ENCODE data around the gene SLC2A9.

Gene SLC2A9

GRCh38 chr4:9913846-9914245 lies 107.5 kb downstream of the SLC2A9 start:
- no peak for ATAC-seq
- TF ChIP-seq POU6F1 (CRISPR knock-in tag; IDR thresholded peaks at IDR 0.05; ENCODE audit: borderline replicate concordance, low read depth) = no peak

GRCh38 chr4:9906996-9907395 lies 114.3 kb downstream of the SLC2A9 start:
- no peak for ATAC-seq
- TF ChIP-seq ZC3H10 (CRISPR knock-in tag; IDR thresholded peaks at IDR 0.05) (no peak), SNAI2 (CRISPR knock-in tag; IDR thresholded peaks at IDR 0.05) (no peak), CREB5 (CRISPR knock-in tag; IDR thresholded peaks at IDR 0.05; ENCODE audit: low read depth) (no peak), OSR1 (CRISPR knock-in tag; IDR thresholded peaks at IDR 0.05) (no peak), ZNF565 (CRISPR knock-in tag; conservative IDR thresholded peaks at IDR 0.05; ENCODE audit: low read depth) (no peak), CSDC2 (CRISPR knock-in tag; IDR thresholded peaks at IDR 0.05) (no peak), BACH2 (CRISPR knock-in tag; IDR thresholded peaks at IDR 0.05; ENCODE audit: borderline replicate concordance) (no peak), PATZ1 (CRISPR knock-in tag; IDR thresholded peaks at IDR 0.05; ENCODE audit: borderline replicate concordance) (no peak), ZFP30 (CRISPR knock-in tag; IDR thresholded peaks at IDR 0.05) (no peak), CSRNP3 (CRISPR knock-in tag; IDR thresholded peaks at IDR 0.05) (no peak), TCF4 (CRISPR knock-in tag; IDR thresholded peaks at IDR 0.05; ENCODE audit: borderline replicate concordance) (no peak), POU6F1 (CRISPR knock-in tag; IDR thresholded peaks at IDR 0.05; ENCODE audit: borderline replicate concordance, low read depth) (no peak), TOX (CRISPR knock-in tag; IDR thresholded peaks at IDR 0.05; ENCODE audit: borderline replicate concordance) (no peak), ZNF8 (CRISPR knock-in tag; IDR thresholded peaks at IDR 0.05) (no peak), RARB (CRISPR knock-in tag; IDR thresholded peaks at IDR 0.05) (no peak), ARNTL (CRISPR knock-in tag; IDR thresholded peaks at IDR 0.05; ENCODE audit: borderline replicate concordance, low read depth) (no peak), ISL1 (CRISPR knock-in tag; IDR thresholded peaks at IDR 0.05) (no peak), TSHZ2 (CRISPR knock-in tag; IDR thresholded peaks at IDR 0.05) (no peak), ZNF70 (CRISPR knock-in tag; IDR thresholded peaks at IDR 0.05) (no peak), GLIS3 (CRISPR knock-in tag; IDR thresholded peaks at IDR 0.05) (no peak)
